DND-41 (cell line): ENCODE measurements around the gene RASAL2.

Source experiments
- ATAC-seq: fragments of 200-7000 bp; cut with Tn5 transposase; 3 replicates; pipeline ENCODE4 v1.9.1; 2021; ENCODE audit warnings: low read depth; ENCODE audit not compliant: insufficient read depth
- DNase-seq: peaks from one replicate; pipeline ENCODE4 v3.0.0-alpha.2; 2020
- H2AFZ ChIP-seq: 2 replicates; pipeline ENCODE4 v1.6.0; 2012; ENCODE audit warnings: low read depth, low read length
- H3K27ac ChIP-seq: 2 replicates; pipeline ENCODE4 v1.5.1; 2012; ENCODE audit warnings: low read length, inconsistent platforms
- H3K27me3 ChIP-seq: fragments of 200-600 bp; sonication (generic); 2 replicates; pipeline ENCODE4 v1.6.0; 2012; ENCODE audit warnings: low read length, mild to moderate bottlenecking, inconsistent platforms; ENCODE audit not compliant: insufficient read depth, poor library complexity
- H3K36me3 ChIP-seq: 2 replicates; pipeline ENCODE4 v1.5.1; 2012; ENCODE audit warnings: low read length, inconsistent platforms; ENCODE audit not compliant: insufficient read depth
- H3K4me1 ChIP-seq: 2 replicates; pipeline ENCODE4 v1.5.1; 2012; ENCODE audit warnings: mild to moderate bottlenecking, low read length; ENCODE audit not compliant: insufficient read depth
- H3K4me2 ChIP-seq: 2 replicates; pipeline ENCODE4 v1.6.0; 2012; ENCODE audit warnings: mild to moderate bottlenecking, moderate library complexity, low read length, inconsistent platforms; ENCODE audit not compliant: insufficient read depth
- H3K4me3 ChIP-seq, 2 experiments: fragments of 200-600 bp in 1 of 2; shearing (Covaris generic) in 1 of 2; 2 replicates each; pipeline ENCODE4 v1.5.1; 2012 to 2016; ENCODE audit warnings: inconsistent platforms in 2 of 2, low read length in 2 of 2, mild to moderate bottlenecking in 2 of 2, low read depth in 1 of 2, moderate library complexity in 1 of 2
- H3K79me2 ChIP-seq: 2 replicates; pipeline ENCODE4 v1.6.0; 2012; ENCODE audit warnings: low read length, inconsistent platforms; ENCODE audit not compliant: insufficient read depth
- H3K9ac ChIP-seq: 2 replicates; pipeline ENCODE4 v1.6.0; 2012; ENCODE audit warnings: low read depth, mild to moderate bottlenecking, inconsistent platforms, low read length, moderate library complexity
- H3K9me3 ChIP-seq: 2 replicates; pipeline ENCODE4 v1.5.1; 2012; ENCODE audit warnings: low read length, moderate library complexity, mild to moderate bottlenecking, inconsistent platforms; ENCODE audit not compliant: insufficient read depth, severe bottlenecking
- H4K20me1 ChIP-seq: 2 replicates; pipeline ENCODE4 v1.6.0; 2012; ENCODE audit warnings: low read length; ENCODE audit not compliant: insufficient read depth
- CTCF ChIP-seq: IDR thresholded peaks from 2 replicates; pipeline ENCODE4 v1.5.1; 2012; ENCODE audit warnings: borderline replicate concordance, low read length, moderate library complexity, mild to moderate bottlenecking; ENCODE audit not compliant: poor library complexity, severe bottlenecking; ENCODE audit errors: extremely low read depth
- EZH2 ChIP-seq: IDR thresholded peaks from 3 replicates; pipeline ENCODE4 v1.6.1; 2012; ENCODE audit warnings: borderline replicate concordance, low read depth, mild to moderate bottlenecking, moderate library complexity, low read length, inconsistent platforms; ENCODE audit not compliant: severe bottlenecking

RASAL2 gene

GRCh38 chr1:178362747-178363146 lies 268.8 kb downstream of the RASAL2 start:
- H3K27me3 ChIP-seq: no peaks in the 10 kb centered on the region
- H3K27ac ChIP-seq: no peak overlapping the region
- H4K20me1 ChIP-seq: no peaks in the 10 kb centered on the region
- no peaks in the 10 kb centered on the region for H3K79me2 ChIP-seq
- no peak for DNase-seq
- H3K4me1 ChIP-seq: no peaks in the 10 kb centered on the region
- no peaks in the 10 kb centered on the region for H3K36me3 ChIP-seq
- TF ChIP-seq EZH2: no peak
- TF ChIP-seq CTCF: no peak
- H2AFZ ChIP-seq: no peak overlapping the region
- H3K9ac ChIP-seq: no peak overlapping the region
- ATAC-seq: no peak
- no peak overlapping the region for H3K4me2 ChIP-seq
- no peaks in the 10 kb centered on the region for H3K9me3 ChIP-seq
- H3K4me3 ChIP-seq: no peak overlapping the region

GRCh38 chr1:178364782-178365181 lies 270.9 kb downstream of the RASAL2 start:
- no peak overlapping the region for H3K4me3 ChIP-seq
- DNase-seq: no peak
- H3K36me3 ChIP-seq: no peaks in the 10 kb centered on the region
- no peaks in the 10 kb centered on the region for H3K79me2 ChIP-seq
- no peak overlapping the region for H3K9ac ChIP-seq
- H3K9me3 ChIP-seq: no peaks in the 10 kb centered on the region
- no peak for ATAC-seq
- no peak for TF ChIP-seq EZH2
- TF ChIP-seq CTCF: no peak
- no peak overlapping the region for H2AFZ ChIP-seq
- no peaks in the 10 kb centered on the region for H3K4me1 ChIP-seq
- H4K20me1 ChIP-seq: no peaks in the 10 kb centered on the region
- H3K4me2 ChIP-seq: no peak overlapping the region
- H3K27me3 ChIP-seq: no peaks in the 10 kb centered on the region
- H3K27ac ChIP-seq: no peak overlapping the region

GRCh38 chr1:178367151-178367550 lies 273.2 kb downstream of the RASAL2 start:
- H4K20me1 ChIP-seq: no peaks in the 10 kb centered on the region
- no peaks in the 10 kb centered on the region for H3K4me1 ChIP-seq
- no peak overlapping the region for H3K4me2 ChIP-seq
- no peak for DNase-seq
- TF ChIP-seq CTCF (no peak), EZH2 (no peak)
- H3K4me3 ChIP-seq: no peak overlapping the region
- H2AFZ ChIP-seq: no peak overlapping the region
- peaks cover 9% of the 10 kb centered on the region for H3K27me3 ChIP-seq
- no peak for ATAC-seq
- H3K27ac ChIP-seq: no peak overlapping the region
- H3K9me3 ChIP-seq: no peaks in the 10 kb centered on the region
- no peaks in the 10 kb centered on the region for H3K36me3 ChIP-seq
- no peak overlapping the region for H3K9ac ChIP-seq
- no peaks in the 10 kb centered on the region for H3K79me2 ChIP-seq

GRCh38 chr1:178368208-178368607 lies 274.3 kb downstream of the RASAL2 start:
- H4K20me1 ChIP-seq: no peaks in the 10 kb centered on the region
- no peak overlapping the region for H2AFZ ChIP-seq
- no peak overlapping the region for H3K4me2 ChIP-seq

More at GRCh38 chr1:178368208-178368607, 274.3 kb downstream of the RASAL2 start:
- DNase-seq (no peak), ATAC-seq (no peak)
- no peak overlapping the region for H3K4me3 ChIP-seq
- H3K4me1 ChIP-seq: no peaks in the 10 kb centered on the region
- H3K9ac ChIP-seq: no peak overlapping the region
- H3K9me3 ChIP-seq: no peaks in the 10 kb centered on the region
- no peaks in the 10 kb centered on the region for H3K79me2 ChIP-seq
- no peak overlapping the region for H3K27ac ChIP-seq
- H3K36me3 ChIP-seq: no peaks in the 10 kb centered on the region
- peaks cover 12% of the 10 kb centered on the region for H3K27me3 ChIP-seq
- no peak for TF ChIP-seq EZH2
- no peak for TF ChIP-seq CTCF
